Fibroblast of lung (primary cell): ENCODE data around the gene CCDC14.

Source experiments
- CTCF ChIP-seq, 2 donors: IDR thresholded peaks in 1 of 2; conservative IDR thresholded peaks in 1 of 2; 1 replicate in 1 of 2; 2 replicates in 1 of 2; pipeline ENCODE4 v1.5.1; 2011 to 2012; ENCODE audit warnings: low read length in 2 of 2, control low read depth in 1 of 2, inconsistent platforms in 1 of 2, low read depth in 1 of 2, mild to moderate bottlenecking in 1 of 2
- EZH2 ChIP-seq: IDR thresholded peaks from 2 replicates; pipeline ENCODE4 v1.5.1; 2012; ENCODE audit warnings: low read length, control low read depth, mild to moderate bottlenecking; ENCODE audit errors: missing control alignments

DNA sequence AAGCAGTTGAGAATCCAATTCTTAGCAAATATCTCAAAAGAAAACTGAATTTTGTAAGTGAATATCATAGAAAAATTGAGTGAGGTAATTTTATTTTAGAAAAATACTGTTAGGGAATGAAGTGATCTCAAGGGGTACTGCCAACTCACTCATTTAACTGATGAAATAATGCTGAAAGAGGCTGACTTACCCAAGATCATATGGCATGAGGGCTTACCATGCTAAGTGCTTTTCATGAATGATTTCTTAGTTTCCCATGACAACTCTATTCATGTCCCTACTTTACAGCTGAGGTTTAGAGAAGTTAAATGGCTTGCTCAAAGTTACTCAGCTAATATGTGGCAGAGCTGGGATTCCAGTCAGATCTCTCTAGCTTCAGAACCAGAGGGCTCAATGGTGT lies 30.6 kb downstream of the CCDC14 start:
- TF ChIP-seq CTCF (conservative IDR thresholded peaks at IDR 0.05 in 1 of 2, IDR thresholded peaks at IDR 0.05 in 1 of 2; ENCODE audit: low read depth in 1 of 2, low read length in 2 of 2) (no peak), EZH2 (no peak)
